Fibroblast of skin of right biceps (primary cell): Measurements from ENCODE around the gene MAML2.

Source experiments
- DNase-seq: peaks from one replicate; pipeline ENCODE4 v3.0.0-alpha.2; 2013

MAML2 gene

DNA sequence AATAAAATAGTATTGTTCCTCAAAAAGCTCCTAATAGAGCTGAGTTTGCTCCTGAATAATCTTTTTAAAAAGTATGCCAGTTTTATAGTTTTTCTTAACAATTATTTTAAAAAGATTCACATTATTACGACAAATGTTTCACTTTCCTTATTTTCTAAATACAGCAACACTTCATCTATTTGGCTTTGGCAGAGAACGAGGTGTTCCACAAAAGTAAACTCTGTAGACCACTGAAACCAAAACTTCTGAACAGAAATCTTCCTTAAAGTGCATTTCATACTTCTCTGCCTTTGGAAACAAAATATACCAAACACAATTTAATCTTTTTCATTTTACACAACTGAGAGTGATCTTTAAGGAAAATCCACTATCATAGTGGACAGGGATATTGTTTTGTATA lies 285.5 kb downstream of the MAML2 start:
- no peak for DNase-seq

DNA sequence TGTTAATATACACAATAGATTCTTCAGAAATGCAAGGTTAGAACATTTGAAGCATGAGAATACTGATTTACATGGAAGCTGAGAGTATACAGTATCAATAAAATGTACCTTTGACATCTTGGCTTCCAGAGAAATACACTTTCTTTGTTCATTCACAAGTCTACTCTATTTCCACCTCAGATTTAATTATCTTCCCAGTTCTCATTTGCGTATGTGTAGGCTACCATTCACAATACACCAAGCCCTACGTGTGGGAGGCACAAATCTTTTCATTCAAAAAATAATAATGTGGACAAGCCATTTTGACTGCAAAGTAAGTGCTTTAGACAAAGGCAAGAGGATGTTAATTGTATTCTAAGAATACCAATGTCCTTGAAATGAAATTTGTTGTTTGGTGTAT lies 286.4 kb downstream of the MAML2 start:
- DNase-seq, result no peak

DNA sequence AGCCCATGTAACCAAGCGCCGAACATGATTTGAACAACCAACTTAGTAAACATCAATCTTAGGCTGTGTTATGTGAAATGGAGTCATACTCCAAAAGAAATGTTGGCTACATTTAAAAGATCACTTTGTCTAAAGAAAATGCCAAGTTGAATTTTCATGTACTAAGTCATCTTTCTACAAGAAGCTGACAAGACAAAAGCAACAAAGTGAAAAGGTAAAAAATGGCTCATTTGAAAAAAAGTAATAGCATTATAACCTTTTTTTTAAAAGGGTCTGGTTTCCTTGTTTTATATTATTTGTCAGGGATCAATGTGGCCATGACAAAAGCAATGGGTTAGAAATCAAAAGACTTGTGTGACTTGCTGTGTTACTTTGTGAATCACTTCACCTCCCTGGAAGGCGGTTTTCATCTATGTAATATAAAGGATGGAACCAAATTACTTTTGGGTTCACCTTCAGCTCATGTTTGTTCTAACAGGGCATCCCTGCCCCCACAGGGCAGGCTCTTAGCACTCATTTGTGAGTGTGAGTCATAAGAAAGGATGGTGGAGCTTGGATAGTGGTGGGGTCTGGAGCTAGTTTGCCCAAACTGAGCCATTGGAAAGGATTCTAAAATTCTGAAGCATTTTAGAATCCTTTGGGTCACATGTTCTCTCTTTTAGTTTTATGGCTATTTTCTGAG lies 287.1 kb downstream of the MAML2 start:
- DNase-seq, result peak; percentile 89

DNA sequence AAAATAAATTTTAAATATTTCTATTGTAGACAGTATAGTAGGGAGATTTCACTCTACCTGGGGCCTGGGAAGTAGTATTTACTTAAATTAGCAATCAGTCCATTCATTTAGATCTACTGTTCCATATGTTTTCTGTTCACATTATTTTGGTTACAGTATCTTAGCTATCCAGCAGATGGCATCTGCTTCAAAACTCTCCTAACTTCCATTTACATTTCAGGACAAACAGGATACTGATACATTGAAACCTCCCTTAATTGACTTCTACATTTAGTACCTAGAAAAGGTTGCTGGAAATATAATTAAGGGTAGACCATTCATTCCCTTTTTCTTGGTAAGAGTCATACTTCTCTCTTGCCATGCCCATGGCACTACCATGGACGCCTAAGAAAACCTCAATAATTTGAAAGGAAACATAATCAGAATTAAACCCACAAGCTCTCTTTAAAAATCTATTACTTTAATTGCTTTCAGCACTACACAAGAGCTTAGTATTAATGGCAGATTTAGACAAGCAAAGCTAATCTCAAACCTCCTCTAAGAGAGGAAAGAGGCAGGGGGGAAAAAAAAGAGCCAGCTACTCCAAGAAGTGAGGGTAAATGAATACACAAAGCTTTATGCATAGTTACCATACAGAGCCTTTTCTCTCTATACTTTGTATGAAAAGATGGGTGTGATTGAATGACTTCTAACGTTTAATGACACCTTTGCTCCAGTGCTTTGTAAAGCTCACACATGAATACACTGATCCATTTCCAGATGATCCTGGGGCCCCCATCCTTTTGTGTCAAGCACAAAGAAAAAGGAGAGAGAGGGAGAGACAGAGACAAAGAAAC lies 287.9 kb downstream of the MAML2 start:
- DNase-seq, result peak; percentile 65

DNA sequence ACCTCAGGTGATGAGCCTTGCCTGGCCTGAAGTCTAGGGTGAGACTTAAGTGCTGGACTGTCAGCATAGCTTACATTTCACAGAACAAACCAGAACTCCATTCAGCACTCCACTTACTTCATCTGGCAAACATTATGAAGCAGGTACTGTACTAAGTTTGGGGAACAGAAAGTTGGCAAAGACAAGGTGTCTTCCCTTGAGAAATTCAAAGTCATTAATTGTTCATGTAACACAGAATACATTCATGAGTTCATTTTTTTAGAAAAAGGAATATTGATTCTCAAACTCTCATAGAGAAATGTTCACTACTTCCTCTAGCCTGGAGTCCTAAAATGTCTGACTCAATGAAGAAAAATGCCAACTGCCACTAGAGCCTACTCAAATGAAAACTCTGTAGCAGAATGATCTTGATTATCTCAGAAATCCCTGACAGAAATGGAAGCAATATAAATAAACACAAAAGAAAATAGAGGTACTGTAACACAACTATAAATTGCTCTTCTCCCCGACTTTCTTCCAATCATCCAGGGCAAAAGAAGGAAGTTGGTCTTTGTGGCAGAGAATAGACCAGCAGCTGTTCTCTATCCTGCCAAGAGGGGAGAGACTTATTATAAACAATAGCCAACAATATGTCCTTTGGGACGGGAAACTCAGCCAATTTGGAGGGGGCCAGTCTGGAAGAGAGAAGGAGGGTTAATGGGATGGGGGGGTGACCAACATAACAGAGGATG lies 289.9 kb downstream of the MAML2 start:
- peak; percentile 71 for DNase-seq

DNA sequence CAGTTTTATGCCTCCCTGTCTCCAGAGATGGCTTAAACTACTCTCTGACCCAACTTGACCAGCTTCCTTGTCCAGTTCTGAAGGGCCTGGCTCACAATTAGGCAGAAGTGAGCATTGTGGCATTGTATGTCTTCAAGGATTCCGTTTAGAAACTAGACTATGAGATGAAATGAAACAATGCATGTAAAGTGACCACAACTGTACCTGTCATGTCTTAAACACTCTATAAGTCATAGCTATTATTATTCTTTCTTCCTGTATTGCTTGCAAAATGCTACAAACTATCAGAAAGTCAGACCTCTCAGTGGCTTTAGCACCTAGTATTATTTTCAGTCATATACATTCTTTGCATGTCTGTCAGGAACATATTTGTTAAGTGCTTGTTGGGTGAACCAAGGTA lies 291.2 kb downstream of the MAML2 start:
- DNase-seq, result peak; percentile 46

DNA sequence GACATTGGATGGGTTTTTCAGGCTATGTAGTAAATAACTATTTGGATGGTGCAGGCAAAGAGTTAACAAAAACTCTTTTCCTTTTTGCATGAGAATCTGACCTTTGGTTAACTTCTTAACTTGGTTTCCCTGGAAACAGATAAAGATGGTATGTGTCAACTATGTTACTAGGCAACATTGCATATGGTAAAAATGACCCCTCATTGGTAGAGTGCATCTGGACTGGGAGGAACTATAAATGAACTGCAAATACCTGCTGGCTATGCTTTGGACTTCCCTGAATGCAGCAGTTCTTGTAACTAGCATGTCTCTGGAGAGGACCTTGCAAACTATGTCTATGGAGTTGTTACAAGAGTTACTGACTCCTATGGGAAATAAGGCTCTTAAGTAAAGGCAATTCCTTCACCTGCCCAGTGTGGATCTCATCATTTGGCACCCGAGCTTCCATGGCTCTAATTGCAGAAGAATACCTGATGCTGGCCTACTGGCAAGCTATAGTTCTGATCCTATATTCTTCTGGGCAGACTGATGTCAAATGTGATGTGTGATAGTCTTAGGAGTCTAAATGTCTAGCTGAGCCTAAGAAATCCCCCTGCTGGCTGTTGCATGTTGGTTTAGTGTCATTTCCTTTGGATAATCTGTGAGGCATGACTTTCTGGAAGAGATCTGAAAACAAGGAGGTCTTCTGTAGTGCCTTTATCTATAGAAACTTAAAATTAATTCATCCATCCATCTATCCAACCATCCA lies 292.4 kb downstream of the MAML2 start:
- DNase-seq, result peak; percentile 57

DNA sequence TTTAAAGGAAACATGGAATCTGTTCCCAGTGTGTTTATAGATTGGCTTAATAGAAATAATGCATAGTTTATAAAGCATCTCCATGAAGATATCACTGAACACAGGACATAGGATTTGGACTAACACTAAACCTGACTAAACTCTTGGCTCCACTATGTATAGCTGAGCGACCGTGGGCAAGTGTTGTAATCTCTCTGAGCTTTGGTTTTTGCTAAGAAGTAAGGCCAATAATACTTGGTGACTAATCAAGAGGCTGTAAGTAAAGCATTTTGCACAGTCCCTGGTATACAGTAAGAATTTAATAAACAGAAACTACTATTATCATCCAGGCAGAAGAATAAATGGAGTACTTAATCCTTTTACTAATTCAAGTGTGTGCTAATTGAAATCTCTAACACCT lies 293.6 kb downstream of the MAML2 start:
- DNase-seq, result peak; percentile 47

DNA sequence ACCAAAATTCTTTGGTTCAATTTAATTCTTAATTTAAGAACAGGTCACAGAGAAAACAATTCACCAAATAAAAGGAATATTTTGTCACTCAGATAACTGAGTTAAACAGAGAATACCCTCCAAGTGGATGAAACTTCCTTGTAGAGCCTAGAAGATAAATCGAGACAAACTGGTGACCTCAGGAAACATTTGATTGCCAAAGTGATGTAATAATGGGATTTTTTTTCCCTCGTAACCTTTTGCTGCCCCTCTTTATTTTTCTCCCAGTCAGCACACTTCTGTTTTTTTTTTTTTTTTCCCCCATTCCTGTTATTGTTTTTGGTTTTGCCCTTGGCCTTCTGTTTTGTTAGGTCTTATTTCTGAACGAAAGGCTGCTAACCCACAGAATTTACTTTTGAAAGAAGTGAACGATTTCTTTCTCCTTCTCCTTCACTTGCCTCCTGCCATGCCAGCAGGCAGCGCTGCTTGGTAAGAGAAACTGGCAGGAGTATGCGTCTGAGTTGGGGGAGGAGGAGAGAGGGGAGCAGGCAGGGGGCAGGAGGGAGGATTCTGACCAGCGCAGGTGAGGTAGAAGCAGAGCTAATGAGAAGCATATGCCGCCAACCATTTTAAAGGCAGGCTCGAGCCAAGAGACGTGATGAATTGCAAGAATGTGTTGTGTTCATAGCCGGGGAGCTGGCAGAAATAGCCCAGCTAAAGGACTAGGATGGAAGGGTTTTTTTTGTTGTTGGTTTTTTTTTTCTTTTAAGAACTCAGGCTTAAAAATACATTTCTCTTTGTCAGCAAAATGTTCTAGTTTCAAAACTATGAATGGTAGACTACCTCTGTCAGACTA lies 297.2 kb downstream of the MAML2 start:
- DNase-seq, result peak; percentile 85

DNA sequence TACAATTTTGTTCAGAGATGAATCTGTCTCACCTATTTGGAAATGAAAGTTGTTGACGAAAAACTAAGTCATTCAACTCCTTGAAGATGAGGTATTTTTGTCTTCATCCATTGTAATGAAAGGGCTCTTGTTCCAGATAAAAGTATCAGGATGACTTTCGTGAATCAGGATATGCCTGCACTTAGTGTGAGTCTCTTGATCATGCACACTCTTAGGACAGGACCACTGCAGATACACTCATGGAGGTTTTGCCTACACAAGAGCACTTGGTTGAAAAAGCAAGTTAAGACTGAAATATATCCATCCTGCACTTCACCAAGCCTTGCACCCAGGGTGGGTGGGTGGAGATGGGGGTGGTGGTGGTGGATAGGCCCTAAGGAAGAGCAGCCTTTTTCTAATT lies 298.2 kb downstream of the MAML2 start:
- DNase-seq, result no peak

DNA sequence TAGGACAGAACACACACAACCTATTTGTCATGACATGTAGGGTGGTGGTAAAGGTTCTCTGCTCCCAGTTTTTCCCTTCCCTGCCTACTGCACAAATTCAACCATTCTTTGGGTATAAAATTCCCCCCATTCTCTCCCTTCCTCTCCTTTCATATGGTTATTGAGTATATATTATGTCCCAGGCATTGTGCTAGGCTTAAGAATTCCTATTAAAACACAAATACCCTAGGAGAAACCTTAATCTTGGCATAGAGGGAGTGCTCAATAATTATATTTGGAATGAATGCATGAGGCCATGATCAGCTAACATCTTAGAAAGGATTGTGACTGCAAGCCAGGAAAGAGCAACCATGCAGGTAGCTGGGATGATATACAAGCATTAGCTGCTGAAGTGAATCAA lies 298.7 kb downstream of the MAML2 start:
- DNase-seq, result no peak

DNA sequence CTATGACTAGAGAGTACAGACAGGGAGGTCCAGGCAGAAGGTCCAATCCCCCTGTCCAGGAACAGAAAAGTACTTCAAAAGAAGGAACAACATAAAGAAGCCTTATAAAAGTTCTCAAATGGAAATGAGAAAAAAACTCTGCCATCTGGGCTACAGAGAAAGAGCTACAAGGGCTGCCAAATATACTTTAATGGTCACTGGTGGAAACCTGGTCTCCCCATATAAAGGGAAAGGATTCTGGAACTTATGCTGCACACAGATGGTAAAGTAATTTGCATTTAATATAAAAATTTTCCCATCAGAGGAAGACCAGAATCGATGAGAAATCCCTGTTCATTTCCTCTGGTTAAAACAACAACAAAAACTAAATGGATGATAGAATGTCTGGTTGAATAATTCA lies 299.7 kb downstream of the MAML2 start:
- no peak for DNase-seq

DNA sequence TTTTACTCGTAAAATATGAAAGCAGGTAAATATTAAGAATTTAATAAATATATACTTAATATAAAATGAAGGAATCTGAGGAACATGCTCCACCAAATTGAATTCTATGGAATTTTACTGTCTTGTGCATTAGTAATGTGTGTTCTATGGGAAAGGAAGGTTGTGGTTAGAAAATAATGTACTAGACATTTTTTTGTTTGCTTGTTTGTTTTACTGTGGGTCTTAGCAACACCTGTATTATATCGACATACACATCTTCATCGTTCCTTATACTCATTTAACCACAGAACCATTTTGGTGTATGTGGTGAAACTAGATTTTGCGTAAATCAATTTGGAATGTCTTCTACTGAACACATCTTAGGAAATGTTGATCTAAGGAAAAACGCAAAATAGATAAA lies 304.9 kb downstream of the MAML2 start:
- no peak for DNase-seq

DNA sequence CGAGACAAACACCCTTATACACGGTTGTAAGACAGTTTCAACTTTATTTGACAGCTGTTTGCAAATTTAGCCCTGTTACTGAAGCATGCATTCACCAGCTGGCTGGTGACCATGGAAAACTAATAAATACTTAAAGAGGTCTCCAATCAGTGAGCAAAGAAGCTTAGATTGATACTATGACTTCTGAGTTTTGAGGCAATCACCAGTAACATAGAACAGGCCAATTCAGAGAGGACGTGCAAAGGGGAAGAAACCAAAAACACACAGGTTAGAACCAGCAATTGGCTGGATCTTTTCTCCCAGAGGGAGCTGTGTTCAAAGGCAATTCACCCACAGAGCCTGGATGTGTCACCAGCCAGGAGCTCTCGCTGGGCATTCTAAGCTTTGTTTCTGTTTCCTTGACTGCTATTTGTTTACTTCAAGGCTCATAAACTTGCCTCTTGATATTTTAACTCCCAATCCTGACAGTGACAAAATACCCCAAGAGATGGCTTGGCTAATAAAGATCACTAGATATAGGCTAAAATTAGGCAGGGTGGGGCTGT lies 305.5 kb downstream of the MAML2 start:
- no peak for DNase-seq

DNA sequence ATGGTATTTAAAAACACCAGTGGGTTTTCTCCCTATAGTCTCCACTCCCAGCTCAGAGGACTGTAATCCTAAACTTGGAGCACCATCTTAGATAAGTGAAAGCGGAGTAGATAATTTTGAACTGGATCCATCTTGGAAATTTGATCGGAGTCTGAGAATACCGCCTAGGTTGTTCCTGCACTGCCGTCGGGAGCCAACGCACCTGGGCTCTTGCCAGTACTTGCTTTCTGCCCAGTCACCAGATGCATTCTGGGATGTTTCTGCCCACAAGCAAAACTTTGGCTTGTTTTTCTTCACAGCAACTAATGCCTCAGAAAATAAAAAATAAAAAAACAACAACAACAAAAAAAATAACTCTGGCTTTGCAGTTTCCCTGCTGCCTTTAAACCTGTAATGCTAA lies 306.1 kb downstream of the MAML2 start:
- DNase-seq, result no peak

DNA sequence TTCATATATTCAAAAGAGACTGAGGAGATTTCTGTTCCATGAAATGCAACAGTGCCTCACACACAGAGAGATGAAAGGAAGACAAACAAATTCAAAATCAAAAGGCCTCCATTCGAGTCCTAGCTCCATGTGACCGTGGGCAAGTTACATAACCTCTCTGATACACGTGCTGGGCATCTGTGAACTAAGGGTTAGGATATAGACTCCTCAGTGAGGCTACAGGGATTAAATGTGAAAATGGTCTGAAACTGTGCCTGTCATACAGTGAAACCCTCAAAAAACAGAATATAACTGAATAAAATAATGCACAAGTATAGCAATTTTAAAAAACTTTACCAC lies 307.3 kb downstream of the MAML2 start:
- no peak for DNase-seq

DNA sequence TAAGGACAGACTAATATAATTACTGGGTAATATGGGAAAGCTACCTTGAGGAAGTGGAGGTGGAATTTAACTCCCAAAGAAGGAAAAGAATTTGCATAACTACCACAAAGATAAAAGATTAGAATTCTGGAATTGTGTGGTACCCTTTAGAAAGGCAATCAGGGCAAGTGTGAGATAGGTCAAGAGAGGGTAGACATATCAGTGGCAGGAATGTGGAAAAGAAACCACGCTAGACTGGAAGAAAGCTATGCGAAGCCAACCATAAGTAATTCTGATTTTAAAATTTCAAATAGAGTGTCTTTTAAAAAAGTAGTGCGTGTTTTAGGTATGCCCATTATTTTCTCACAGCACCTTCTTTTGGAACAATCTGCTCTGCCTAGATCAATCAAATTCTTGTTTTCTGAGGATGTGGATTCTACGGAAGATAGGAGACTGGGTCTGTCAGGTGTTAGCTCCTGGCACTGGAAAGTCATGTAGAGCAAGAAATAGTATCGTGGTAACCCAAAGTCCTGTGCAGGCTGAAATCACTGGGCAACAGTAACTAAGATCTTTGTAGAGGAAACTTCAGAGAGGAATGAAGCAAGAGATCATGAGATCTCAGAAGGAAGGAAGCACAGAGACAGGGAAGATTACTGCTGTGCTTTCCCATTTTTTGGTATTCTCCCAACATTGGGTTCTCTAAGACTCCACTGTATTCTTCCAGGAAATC lies 307.8 kb downstream of the MAML2 start:
- no peak for DNase-seq

DNA sequence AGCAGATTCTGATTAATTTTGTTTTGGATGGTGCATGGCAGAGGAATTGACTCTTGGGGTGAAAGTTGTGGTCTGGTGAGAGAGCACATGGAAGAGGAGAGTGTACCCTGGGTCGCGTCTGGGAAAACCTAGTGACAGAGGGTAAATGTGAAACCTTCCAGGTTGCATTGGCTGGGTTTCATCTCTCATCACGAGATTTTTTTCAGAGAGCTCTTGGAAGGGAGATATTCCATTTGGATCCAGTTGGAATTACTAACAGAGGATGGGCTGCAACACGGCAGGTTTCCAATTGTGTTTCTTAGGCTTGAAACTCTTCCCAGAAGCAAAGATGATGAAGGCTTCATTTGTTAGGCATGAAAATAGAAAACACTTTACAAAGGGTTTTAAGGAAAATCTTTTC lies 309.4 kb downstream of the MAML2 start:
- DNase-seq, result no peak

DNA sequence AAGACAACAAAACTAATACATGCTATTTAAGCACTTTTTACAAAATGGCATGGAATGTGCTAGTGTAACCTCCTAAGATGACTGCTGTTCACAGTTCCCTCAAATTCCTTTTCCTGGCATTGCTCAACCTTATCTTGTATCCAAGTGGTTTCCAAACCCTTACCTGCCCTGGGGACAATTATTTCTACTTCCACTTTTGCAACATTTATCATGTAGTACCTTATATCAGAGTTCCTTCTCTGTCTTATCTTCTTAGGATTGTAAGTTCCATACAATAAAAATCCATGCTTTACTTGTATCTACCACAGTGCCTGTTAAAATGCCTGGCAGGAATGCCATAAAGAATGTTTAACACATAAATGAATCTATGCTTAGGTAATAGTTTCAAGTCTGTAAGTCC lies 309.9 kb downstream of the MAML2 start:
- DNase-seq, result no peak

DNA sequence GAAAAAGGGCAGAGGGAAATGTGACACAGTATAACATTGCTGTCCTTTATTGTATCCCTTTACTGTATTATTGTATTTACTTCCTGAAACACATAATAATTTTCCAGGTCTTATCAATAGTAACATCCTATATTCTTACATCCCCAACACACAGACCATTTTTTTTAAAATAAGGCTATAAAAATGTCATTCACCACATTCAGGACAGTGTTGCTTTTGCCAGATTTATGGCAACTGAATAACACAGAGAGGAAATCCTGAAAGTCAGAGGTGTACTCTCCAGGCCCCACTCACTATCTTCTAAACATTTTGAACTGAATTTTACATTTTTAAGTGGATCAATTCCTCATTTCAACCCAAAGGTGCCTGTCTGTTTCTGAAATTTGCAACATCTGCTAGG lies 314.2 kb downstream of the MAML2 start:
- DNase-seq, result no peak

DNA sequence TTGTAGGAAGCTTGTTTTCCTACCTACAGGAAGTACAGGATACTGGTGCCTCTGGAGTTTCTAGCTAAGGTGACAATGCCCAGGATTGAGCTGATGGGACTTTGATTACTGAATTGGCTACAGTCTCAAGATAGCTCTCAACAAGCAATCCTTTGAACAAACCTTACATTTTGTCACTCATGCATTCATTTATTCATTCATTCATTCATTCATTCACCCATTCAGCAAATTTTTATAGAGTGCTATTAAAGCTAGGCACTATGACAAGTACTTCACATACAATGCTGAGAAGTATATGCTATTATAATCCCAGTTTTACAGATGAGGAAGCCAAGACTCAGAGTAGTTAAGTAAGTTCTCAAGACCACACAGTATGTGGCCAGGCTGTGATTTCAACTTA lies 316.0 kb downstream of the MAML2 start:
- DNase-seq, result no peak
